Peyer's patch (tissue), 4 donors: ENCODE measurements around the gene SKAP2.

Experiments used
- POLR2A ChIP-seq, 2 donors: fragments of 450-650 bp; IDR thresholded peaks; one replicate each; pipeline ENCODE4 v1.5.1; 2017; ENCODE audit warnings: antibody characterized with exemption in 2 of 2, mild to moderate bottlenecking in 2 of 2, moderate library complexity in 2 of 2
- TF ChIP-seq, protein P1 (sequence below), 6 experiments: fragments of 450-650 bp in 4 of 6; fragments of 200-600 bp in 2 of 6; sonication (generic) in 1 of 6; IDR thresholded peaks; one replicate each; pipeline ENCODE4 v1.5.1; 2017 to 2019; ENCODE audit warnings: antibody characterized with exemption in 6 of 6, mild to moderate bottlenecking in 3 of 6, moderate library complexity in 1 of 6

DNA sequence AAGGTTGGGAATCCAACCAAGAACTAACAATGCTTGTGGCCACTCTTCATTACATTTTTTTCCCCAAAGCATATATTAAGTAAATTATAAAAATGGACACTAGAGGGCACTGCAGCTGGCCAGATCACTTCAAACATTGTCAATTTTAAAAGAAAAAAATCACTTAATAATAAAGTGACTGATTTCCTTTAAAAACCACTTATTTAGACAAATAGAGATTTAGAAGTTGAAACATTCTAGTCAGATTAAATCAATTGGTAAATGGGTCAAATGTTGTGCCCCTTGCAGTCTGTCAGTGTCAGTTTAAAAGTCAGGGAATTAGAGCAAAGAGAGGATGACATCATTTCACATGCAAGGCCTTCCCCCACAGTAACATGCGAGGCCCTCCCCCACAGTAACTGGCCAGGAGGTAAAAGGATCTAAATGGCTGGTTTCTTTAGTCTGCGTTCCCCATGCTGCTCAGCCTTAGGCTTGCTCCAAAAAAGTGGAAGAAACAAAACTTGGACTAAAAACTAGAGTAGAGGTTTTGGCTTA is 177.9 kb downstream of the SKAP2 start:
- TF ChIP-seq, protein P1, sequence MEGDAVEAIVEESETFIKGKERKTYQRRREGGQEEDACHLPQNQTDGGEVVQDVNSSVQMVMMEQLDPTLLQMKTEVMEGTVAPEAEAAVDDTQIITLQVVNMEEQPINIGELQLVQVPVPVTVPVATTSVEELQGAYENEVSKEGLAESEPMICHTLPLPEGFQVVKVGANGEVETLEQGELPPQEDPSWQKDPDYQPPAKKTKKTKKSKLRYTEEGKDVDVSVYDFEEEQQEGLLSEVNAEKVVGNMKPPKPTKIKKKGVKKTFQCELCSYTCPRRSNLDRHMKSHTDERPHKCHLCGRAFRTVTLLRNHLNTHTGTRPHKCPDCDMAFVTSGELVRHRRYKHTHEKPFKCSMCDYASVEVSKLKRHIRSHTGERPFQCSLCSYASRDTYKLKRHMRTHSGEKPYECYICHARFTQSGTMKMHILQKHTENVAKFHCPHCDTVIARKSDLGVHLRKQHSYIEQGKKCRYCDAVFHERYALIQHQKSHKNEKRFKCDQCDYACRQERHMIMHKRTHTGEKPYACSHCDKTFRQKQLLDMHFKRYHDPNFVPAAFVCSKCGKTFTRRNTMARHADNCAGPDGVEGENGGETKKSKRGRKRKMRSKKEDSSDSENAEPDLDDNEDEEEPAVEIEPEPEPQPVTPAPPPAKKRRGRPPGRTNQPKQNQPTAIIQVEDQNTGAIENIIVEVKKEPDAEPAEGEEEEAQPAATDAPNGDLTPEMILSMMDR (IDR thresholded peaks at IDR 0.05) = peak; percentile 41 to 83 (median 70)
- no peak for TF ChIP-seq POLR2A (IDR thresholded peaks at IDR 0.05)
